PC-9 (cell line): ENCODE measurements around the gene PDXDC1.

ENCODE experiments used
- CTCF ChIP-seq: fragments of 200-600 bp; sonication (generic); conservative IDR thresholded peaks from 2 replicates; pipeline ENCODE4 v1.6.1; 2017; ENCODE audit warnings: mixed run types, antibody characterized with exemption, mild to moderate bottlenecking, moderate library complexity
- EZH2 ChIP-seq: fragments of 200-600 bp; sonication (generic); IDR thresholded peaks from 2 replicates; pipeline ENCODE4 v1.8.0; 2017; ENCODE audit warnings: antibody characterized with exemption, low read depth

- TF ChIP-seq EZH2: no peak
- TF ChIP-seq CTCF: no peak
Observed at GRCh38 chr16:15044286-15044685, 69.5 kb downstream of the PDXDC1 start.
